ENCODE data around the gene GABRA5.

GABRA5 gene

GRCh38 chr15:26870346-26870745 is 3.5 kb downstream of the GABRA5 start:
- Histone ChIP-seq H2AFZ (ENCODE audit: low read length) (no peak overlapping the region), H3K36me3 (ENCODE audit: insufficient read depth, low read length) (no peaks in the 10 kb centered on the region), H3K79me2 (ENCODE audit: insufficient read depth, low read length) (no peaks in the 10 kb centered on the region), H3F3A (ENCODE audit: low read depth) (no peaks in the 10 kb centered on the region), H3K9me3 (ENCODE audit: insufficient read depth, low read depth, low read length) (no peaks in the 10 kb centered on the region; the same call in 1 of the 2 replicates), H3K4me1 (ENCODE audit: insufficient read depth, low read length, poor library complexity, severe bottlenecking) (no peaks in the 10 kb centered on the region), H3K9ac (ENCODE audit: low read depth, low read length, poor library complexity, severe bottlenecking) (no peak overlapping the region), H3K4me3 (ENCODE audit: low read length, poor library complexity, severe bottlenecking) (no peak overlapping the region), H3K27me3 (ENCODE audit: insufficient read depth, low read length, poor library complexity, severe bottlenecking) (no peaks in the 10 kb centered on the region), H3K4me2 (ENCODE audit: low read depth, low read length, poor library complexity, severe bottlenecking) (no peak overlapping the region), H3K9me2 (replicated peaks; ENCODE audit: low read depth, low read length) (no peaks in the 10 kb centered on the region), H4K20me1 (ENCODE audit: insufficient read depth, low read length, poor library complexity, severe bottlenecking) (no peaks in the 10 kb centered on the region)
- TF ChIP-seq EZH2phosphoT487 (IDR thresholded peaks at IDR 0.05; ENCODE audit: borderline replicate concordance) = no peak
- TF ChIP-seq CTCF (conservative IDR thresholded peaks at IDR 0.05; ENCODE audit: low read length) = no peak

- Histone ChIP-seq H2AFZ (ENCODE audit: low read length) (no peak overlapping the region), H3K36me3 (ENCODE audit: insufficient read depth, low read length) (no peaks in the 10 kb centered on the region), H3F3A (ENCODE audit: low read depth) (no peaks in the 10 kb centered on the region), H3K4me2 (ENCODE audit: low read depth, low read length, poor library complexity, severe bottlenecking) (no peak overlapping the region), H3K4me3 (ENCODE audit: low read length, poor library complexity, severe bottlenecking) (no peak overlapping the region), H4K20me1 (ENCODE audit: insufficient read depth, low read length, poor library complexity, severe bottlenecking) (no peaks in the 10 kb centered on the region), H3K79me2 (ENCODE audit: insufficient read depth, low read length) (no peaks in the 10 kb centered on the region), H3K4me1 (ENCODE audit: insufficient read depth, low read length, poor library complexity, severe bottlenecking) (no peaks in the 10 kb centered on the region), H3K27me3 (ENCODE audit: insufficient read depth, low read length, poor library complexity, severe bottlenecking) (no peaks in the 10 kb centered on the region), H3K9ac (ENCODE audit: low read depth, low read length, poor library complexity, severe bottlenecking) (no peak overlapping the region), H3K9me3 (ENCODE audit: insufficient read depth, low read depth, low read length) (no peaks in the 10 kb centered on the region; the same call in 1 of the 2 replicates), H3K9me2 (replicated peaks; ENCODE audit: low read depth, low read length) (no peaks in the 10 kb centered on the region)
- TF ChIP-seq CTCF (conservative IDR thresholded peaks at IDR 0.05; ENCODE audit: low read length) (no peak), EZH2phosphoT487 (IDR thresholded peaks at IDR 0.05; ENCODE audit: borderline replicate concordance) (no peak)
Measured at GRCh38 chr15:26872206-26872605, 5.3 kb downstream of the GABRA5 start.

GRCh38 chr15:26873846-26874245 is 7.0 kb downstream of the GABRA5 start:
- Histone ChIP-seq H3K4me1 (ENCODE audit: insufficient read depth, low read length, poor library complexity, severe bottlenecking) (no peaks in the 10 kb centered on the region), H3K36me3 (ENCODE audit: insufficient read depth, low read length) (no peaks in the 10 kb centered on the region), H4K20me1 (ENCODE audit: insufficient read depth, low read length, poor library complexity, severe bottlenecking) (no peaks in the 10 kb centered on the region), H3F3A (ENCODE audit: low read depth) (no peaks in the 10 kb centered on the region), H3K4me2 (ENCODE audit: low read depth, low read length, poor library complexity, severe bottlenecking) (no peak overlapping the region), H3K27me3 (ENCODE audit: insufficient read depth, low read length, poor library complexity, severe bottlenecking) (no peaks in the 10 kb centered on the region), H3K9me3 (ENCODE audit: insufficient read depth, low read depth, low read length) (no peaks in the 10 kb centered on the region; the same call in 1 of the 2 replicates), H3K9ac (ENCODE audit: low read depth, low read length, poor library complexity, severe bottlenecking) (no peak overlapping the region), H2AFZ (ENCODE audit: low read length) (no peak overlapping the region), H3K79me2 (ENCODE audit: insufficient read depth, low read length) (no peaks in the 10 kb centered on the region), H3K4me3 (ENCODE audit: low read length, poor library complexity, severe bottlenecking) (no peak overlapping the region), H3K9me2 (replicated peaks; ENCODE audit: low read depth, low read length) (no peaks in the 10 kb centered on the region)
- TF ChIP-seq CTCF (conservative IDR thresholded peaks at IDR 0.05; ENCODE audit: low read length) (no peak), EZH2phosphoT487 (IDR thresholded peaks at IDR 0.05; ENCODE audit: borderline replicate concordance) (no peak)

Measured in Loucy (cell line).